ENCODE data around the gene MRPL37.

MRPL37 gene

DNA sequence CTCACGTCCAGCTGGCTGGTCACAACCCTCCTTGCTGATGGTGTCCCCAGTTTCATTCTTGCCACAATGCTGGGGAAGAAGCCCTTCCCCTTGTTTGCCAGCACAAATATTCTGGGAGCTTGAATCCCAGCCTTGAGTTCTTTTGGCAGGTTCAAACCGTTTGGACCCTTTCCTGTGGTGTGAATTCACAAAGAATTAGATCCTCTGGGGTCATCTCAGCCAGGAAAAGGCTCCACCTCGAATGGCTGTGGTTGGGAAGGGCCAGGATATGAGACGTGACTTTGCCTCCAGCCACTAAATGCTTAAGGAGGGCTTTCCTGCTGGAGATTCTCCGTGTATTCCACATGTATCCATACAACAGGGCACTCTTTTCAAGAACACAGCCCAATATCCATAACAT, 66.9 kb downstream of the MRPL37 start:
- ATAC-seq, result no peak
- TF ChIP-seq, protein P1, sequence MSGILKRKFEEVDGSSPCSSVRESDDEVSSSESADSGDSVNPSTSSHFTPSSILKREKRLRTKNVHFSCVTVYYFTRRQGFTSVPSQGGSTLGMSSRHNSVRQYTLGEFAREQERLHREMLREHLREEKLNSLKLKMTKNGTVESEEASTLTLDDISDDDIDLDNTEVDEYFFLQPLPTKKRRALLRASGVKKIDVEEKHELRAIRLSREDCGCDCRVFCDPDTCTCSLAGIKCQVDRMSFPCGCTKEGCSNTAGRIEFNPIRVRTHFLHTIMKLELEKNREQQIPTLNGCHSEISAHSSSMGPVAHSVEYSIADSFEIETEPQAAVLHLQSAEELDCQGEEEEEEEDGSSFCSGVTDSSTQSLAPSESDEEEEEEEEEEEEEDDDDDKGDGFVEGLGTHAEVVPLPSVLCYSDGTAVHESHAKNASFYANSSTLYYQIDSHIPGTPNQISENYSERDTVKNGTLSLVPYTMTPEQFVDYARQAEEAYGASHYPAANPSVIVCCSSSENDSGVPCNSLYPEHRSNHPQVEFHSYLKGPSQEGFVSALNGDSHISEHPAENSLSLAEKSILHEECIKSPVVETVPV (CRISPR knock-in tag; IDR thresholded peaks at IDR 0.05), result no peak
- TF ChIP-seq, protein P2, sequence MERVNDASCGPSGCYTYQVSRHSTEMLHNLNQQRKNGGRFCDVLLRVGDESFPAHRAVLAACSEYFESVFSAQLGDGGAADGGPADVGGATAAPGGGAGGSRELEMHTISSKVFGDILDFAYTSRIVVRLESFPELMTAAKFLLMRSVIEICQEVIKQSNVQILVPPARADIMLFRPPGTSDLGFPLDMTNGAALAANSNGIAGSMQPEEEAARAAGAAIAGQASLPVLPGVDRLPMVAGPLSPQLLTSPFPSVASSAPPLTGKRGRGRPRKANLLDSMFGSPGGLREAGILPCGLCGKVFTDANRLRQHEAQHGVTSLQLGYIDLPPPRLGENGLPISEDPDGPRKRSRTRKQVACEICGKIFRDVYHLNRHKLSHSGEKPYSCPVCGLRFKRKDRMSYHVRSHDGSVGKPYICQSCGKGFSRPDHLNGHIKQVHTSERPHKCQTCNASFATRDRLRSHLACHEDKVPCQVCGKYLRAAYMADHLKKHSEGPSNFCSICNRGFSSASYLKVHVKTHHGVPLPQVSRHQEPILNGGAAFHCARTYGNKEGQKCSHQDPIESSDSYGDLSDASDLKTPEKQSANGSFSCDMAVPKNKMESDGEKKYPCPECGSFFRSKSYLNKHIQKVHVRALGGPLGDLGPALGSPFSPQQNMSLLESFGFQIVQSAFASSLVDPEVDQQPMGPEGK (CRISPR knock-in tag; IDR thresholded peaks at IDR 0.05; ENCODE audit: borderline replicate concordance), result no peak
- TF ChIP-seq ESRRG (CRISPR knock-in tag; IDR thresholded peaks at IDR 0.05) (no peak), ZFP30 (CRISPR knock-in tag; IDR thresholded peaks at IDR 0.05) (no peak), TOX (CRISPR knock-in tag; IDR thresholded peaks at IDR 0.05; ENCODE audit: borderline replicate concordance) (no peak), PPARA (CRISPR knock-in tag; IDR thresholded peaks at IDR 0.05; ENCODE audit: borderline replicate concordance) (no peak), ZNF70 (CRISPR knock-in tag; IDR thresholded peaks at IDR 0.05) (no peak), OSR1 (CRISPR knock-in tag; IDR thresholded peaks at IDR 0.05) (no peak), ZFP3 (CRISPR knock-in tag; IDR thresholded peaks at IDR 0.05) (no peak), SNAI2 (CRISPR knock-in tag; IDR thresholded peaks at IDR 0.05) (no peak), ZNF8 (CRISPR knock-in tag; IDR thresholded peaks at IDR 0.05) (no peak), ZC3H10 (CRISPR knock-in tag; IDR thresholded peaks at IDR 0.05) (no peak), ISL1 (CRISPR knock-in tag; IDR thresholded peaks at IDR 0.05) (no peak), TCF4 (CRISPR knock-in tag; IDR thresholded peaks at IDR 0.05; ENCODE audit: borderline replicate concordance) (no peak), CSDC2 (CRISPR knock-in tag; IDR thresholded peaks at IDR 0.05) (no peak), ZNF565 (CRISPR knock-in tag; conservative IDR thresholded peaks at IDR 0.05; ENCODE audit: low read depth) (no peak)
- TF ChIP-seq, protein P3, sequence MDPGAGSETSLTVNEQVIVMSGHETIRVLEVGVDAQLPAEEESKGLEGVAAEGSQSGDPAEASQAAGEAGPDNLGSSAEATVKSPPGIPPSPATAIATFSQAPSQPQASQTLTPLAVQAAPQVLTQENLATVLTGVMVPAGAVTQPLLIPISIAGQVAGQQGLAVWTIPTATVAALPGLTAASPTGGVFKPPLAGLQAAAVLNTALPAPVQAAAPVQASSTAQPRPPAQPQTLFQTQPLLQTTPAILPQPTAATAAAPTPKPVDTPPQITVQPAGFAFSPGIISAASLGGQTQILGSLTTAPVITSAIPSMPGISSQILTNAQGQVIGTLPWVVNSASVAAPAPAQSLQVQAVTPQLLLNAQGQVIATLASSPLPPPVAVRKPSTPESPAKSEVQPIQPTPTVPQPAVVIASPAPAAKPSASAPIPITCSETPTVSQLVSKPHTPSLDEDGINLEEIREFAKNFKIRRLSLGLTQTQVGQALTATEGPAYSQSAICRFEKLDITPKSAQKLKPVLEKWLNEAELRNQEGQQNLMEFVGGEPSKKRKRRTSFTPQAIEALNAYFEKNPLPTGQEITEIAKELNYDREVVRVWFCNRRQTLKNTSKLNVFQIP (CRISPR knock-in tag; IDR thresholded peaks at IDR 0.05; ENCODE audit: borderline replicate concordance, low read depth), result no peak
- TF ChIP-seq, protein P4, sequence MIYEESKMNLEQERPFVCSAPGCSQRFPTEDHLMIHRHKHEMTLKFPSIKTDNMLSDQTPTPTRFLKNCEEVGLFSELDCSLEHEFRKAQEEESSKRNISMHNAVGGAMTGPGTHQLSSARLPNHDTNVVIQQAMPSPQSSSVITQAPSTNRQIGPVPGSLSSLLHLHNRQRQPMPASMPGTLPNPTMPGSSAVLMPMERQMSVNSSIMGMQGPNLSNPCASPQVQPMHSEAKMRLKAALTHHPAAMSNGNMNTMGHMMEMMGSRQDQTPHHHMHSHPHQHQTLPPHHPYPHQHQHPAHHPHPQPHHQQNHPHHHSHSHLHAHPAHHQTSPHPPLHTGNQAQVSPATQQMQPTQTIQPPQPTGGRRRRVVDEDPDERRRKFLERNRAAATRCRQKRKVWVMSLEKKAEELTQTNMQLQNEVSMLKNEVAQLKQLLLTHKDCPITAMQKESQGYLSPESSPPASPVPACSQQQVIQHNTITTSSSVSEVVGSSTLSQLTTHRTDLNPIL (CRISPR knock-in tag; IDR thresholded peaks at IDR 0.05; ENCODE audit: low read depth), result no peak
